IPS-15b (cell line): Measurements from ENCODE around the gene PSKH1.

Experiments
- H3K27me3 ChIP-seq: one replicate; pipeline ENCODE4 v1.6.1; 2013; ENCODE audit warnings: low read length; ENCODE audit not compliant: control insufficient read depth, insufficient read depth
- H3K36me3 ChIP-seq: one replicate; pipeline ENCODE4 v1.6.1; 2013; ENCODE audit warnings: low read length; ENCODE audit not compliant: control insufficient read depth, insufficient read depth
- H3K4me1 ChIP-seq: one replicate; pipeline ENCODE4 v1.6.1; 2013; ENCODE audit warnings: mild to moderate bottlenecking, low read length; ENCODE audit not compliant: control insufficient read depth, insufficient read depth
- H3K4me3 ChIP-seq: one replicate; pipeline ENCODE4 v1.5.1; 2013; ENCODE audit warnings: low read depth, low read length
- H3K9ac ChIP-seq: one replicate; pipeline ENCODE4 v1.6.1; 2013; ENCODE audit warnings: low read depth, mild to moderate bottlenecking, low read length
- H3K9me3 ChIP-seq: one replicate; pipeline ENCODE4 v1.6.1; 2013; ENCODE audit warnings: mild to moderate bottlenecking, low read length; ENCODE audit not compliant: control insufficient read depth, insufficient read depth

The PSKH1 gene

GRCh38 chr16:67946966-67947558, 54.0 kb downstream of the PSKH1 start:
- H3K36me3 ChIP-seq = peaks cover 64% of the 10 kb centered on the region
- H3K4me3 ChIP-seq = no peak overlapping the region
- no peaks in the 10 kb centered on the region for H3K4me1 ChIP-seq
- no peaks in the 10 kb centered on the region for H3K9me3 ChIP-seq
- no peak overlapping the region for H3K9ac ChIP-seq
- no peaks in the 10 kb centered on the region for H3K27me3 ChIP-seq

- Histone ChIP-seq H3K9ac (no peak overlapping the region), H3K27me3 (no peaks in the 10 kb centered on the region), H3K4me3 (no peak overlapping the region), H3K9me3 (no peaks in the 10 kb centered on the region), H3K36me3 (peaks cover 59% of the 10 kb centered on the region), H3K4me1 (no peaks in the 10 kb centered on the region)
These were observed 55.0 kb downstream of the PSKH1 start for GRCh38 chr16:67948015-67948414.

- H3K9ac ChIP-seq = no peak overlapping the region
These were observed 56.6 kb downstream of the PSKH1 start for GRCh38 chr16:67949645-67950044.

GRCh38 chr16:67950335-67950843, 57.3 kb downstream of the PSKH1 start:
- Histone ChIP-seq H3K4me1 (no peaks in the 10 kb centered on the region), H3K4me3 (no peak overlapping the region), H3K9me3 (no peaks in the 10 kb centered on the region), H3K27me3 (no peaks in the 10 kb centered on the region), H3K9ac (no peak overlapping the region), H3K36me3 (peaks cover 66% of the 10 kb centered on the region)

More at GRCh38 chr16:67949645-67950044, 56.6 kb downstream of the PSKH1 start:
- Histone ChIP-seq H3K4me1 (no peaks in the 10 kb centered on the region), H3K4me3 (no peak overlapping the region), H3K9me3 (no peaks in the 10 kb centered on the region), H3K27me3 (no peaks in the 10 kb centered on the region), H3K36me3 (peaks cover 67% of the 10 kb centered on the region)

- H3K9ac ChIP-seq = no peak overlapping the region
- H3K9me3 ChIP-seq = no peaks in the 10 kb centered on the region
- H3K36me3 ChIP-seq = peaks cover 58% of the 10 kb centered on the region
- H3K4me3 ChIP-seq = no peak overlapping the region
- H3K4me1 ChIP-seq = no peaks in the 10 kb centered on the region
- H3K27me3 ChIP-seq = no peaks in the 10 kb centered on the region
These were observed 58.4 kb downstream of the PSKH1 start for GRCh38 chr16:67951485-67951884.

- Histone ChIP-seq H3K4me1 (no peaks in the 10 kb centered on the region), H3K36me3 (peaks cover 47% of the 10 kb centered on the region)
These were observed 60.8 kb downstream of the PSKH1 start for GRCh38 chr16:67953641-67954375.

GRCh38 chr16:67954421-67955196, 61.6 kb downstream of the PSKH1 start:
- no peaks in the 10 kb centered on the region for H3K9me3 ChIP-seq
- no peaks in the 10 kb centered on the region for H3K27me3 ChIP-seq
- no peak overlapping the region for H3K4me3 ChIP-seq
- H3K36me3 ChIP-seq = peaks cover 50% of the 10 kb centered on the region
- H3K4me1 ChIP-seq = no peaks in the 10 kb centered on the region
- H3K9ac ChIP-seq = no peak overlapping the region

More at GRCh38 chr16:67953641-67954375, 60.8 kb downstream of the PSKH1 start:
- Histone ChIP-seq H3K9me3 (no peaks in the 10 kb centered on the region), H3K9ac (no peak overlapping the region), H3K4me3 (no peak overlapping the region), H3K27me3 (no peaks in the 10 kb centered on the region)

GRCh38 chr16:67957622-67958021, 64.6 kb downstream of the PSKH1 start:
- H3K27me3 ChIP-seq = no peaks in the 10 kb centered on the region
- H3K9me3 ChIP-seq = no peaks in the 10 kb centered on the region
- no peak overlapping the region for H3K9ac ChIP-seq
- H3K36me3 ChIP-seq = peaks cover 59% of the 10 kb centered on the region
- no peaks in the 10 kb centered on the region for H3K4me1 ChIP-seq
- H3K4me3 ChIP-seq = no peak overlapping the region

- H3K27me3 ChIP-seq = no peaks in the 10 kb centered on the region
- H3K9me3 ChIP-seq = no peaks in the 10 kb centered on the region
- no peak overlapping the region for H3K4me3 ChIP-seq
- no peak overlapping the region for H3K9ac ChIP-seq
- H3K4me1 ChIP-seq = no peaks in the 10 kb centered on the region
- H3K36me3 ChIP-seq = peaks cover 51% of the 10 kb centered on the region
These were observed 66.7 kb downstream of the PSKH1 start for GRCh38 chr16:67959536-67960329.

- H3K4me3 ChIP-seq = no peak overlapping the region
- no peaks in the 10 kb centered on the region for H3K9me3 ChIP-seq
- no peaks in the 10 kb centered on the region for H3K27me3 ChIP-seq
- H3K4me1 ChIP-seq = peaks cover 7% of the 10 kb centered on the region
- no peak overlapping the region for H3K9ac ChIP-seq
- peaks cover 49% of the 10 kb centered on the region for H3K36me3 ChIP-seq
These were observed 68.5 kb downstream of the PSKH1 start for GRCh38 chr16:67961551-67961957.

- no peaks in the 10 kb centered on the region for H3K9me3 ChIP-seq
- no peak overlapping the region for H3K9ac ChIP-seq
- H3K4me1 ChIP-seq = peaks cover 12% of the 10 kb centered on the region
- H3K36me3 ChIP-seq = peaks cover 49% of the 10 kb centered on the region
- H3K27me3 ChIP-seq = peaks cover under 1% of the 10 kb centered on the region
- H3K4me3 ChIP-seq = no peak overlapping the region
These were observed 69.1 kb downstream of the PSKH1 start for GRCh38 chr16:67962135-67962534.
